ENCODE measurements around the gene GRIK2. TPM values are rescaled to one million over a fixed set of nuclear protein-coding genes. Genes with fewer than 3 reads are reported as not detected.

The GRIK2 gene
- total RNA-seq, 1 experiment from 2014 or later, result 0.61 TPM

DNA sequence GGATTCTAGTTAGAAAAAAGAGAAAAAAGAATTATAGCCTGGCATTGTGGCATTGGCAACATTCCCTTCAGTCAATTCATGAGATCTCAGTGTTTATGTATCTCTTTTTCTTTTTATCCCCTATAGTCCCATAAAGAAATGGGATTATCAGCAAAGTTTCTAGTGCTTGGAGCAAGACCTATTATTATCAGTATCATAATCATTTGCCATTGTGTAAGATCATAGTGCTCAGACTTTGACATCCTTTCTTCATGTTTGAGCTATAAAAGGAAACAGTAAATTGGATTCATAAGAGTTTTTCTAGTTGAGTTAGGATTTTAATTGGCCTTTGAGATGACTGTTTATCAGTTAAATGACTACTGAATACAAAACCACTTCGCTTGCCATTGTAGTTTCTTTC is 295.6 kb downstream of the GRIK2 start:
- BruUV-seq (replicated peaks), result no TSS peak
- no peak for DNase-seq
- no peaks in the 10 kb centered on the region for H3K27me3 ChIP-seq (ENCODE audit: insufficient read depth, low read depth)
- H3K36me3 ChIP-seq (ENCODE audit: low read depth), result no peaks in the 10 kb centered on the region
- H3K27ac ChIP-seq, result no peak overlapping the region
- no peak overlapping the region for H3K4me2 ChIP-seq
- H4K20me1 ChIP-seq (ENCODE audit: insufficient read depth), result no peaks in the 10 kb centered on the region
- no peak for TF ChIP-seq EZH2 (IDR thresholded peaks at IDR 0.05; ENCODE audit: low read depth)
- TF ChIP-seq, protein P1, sequence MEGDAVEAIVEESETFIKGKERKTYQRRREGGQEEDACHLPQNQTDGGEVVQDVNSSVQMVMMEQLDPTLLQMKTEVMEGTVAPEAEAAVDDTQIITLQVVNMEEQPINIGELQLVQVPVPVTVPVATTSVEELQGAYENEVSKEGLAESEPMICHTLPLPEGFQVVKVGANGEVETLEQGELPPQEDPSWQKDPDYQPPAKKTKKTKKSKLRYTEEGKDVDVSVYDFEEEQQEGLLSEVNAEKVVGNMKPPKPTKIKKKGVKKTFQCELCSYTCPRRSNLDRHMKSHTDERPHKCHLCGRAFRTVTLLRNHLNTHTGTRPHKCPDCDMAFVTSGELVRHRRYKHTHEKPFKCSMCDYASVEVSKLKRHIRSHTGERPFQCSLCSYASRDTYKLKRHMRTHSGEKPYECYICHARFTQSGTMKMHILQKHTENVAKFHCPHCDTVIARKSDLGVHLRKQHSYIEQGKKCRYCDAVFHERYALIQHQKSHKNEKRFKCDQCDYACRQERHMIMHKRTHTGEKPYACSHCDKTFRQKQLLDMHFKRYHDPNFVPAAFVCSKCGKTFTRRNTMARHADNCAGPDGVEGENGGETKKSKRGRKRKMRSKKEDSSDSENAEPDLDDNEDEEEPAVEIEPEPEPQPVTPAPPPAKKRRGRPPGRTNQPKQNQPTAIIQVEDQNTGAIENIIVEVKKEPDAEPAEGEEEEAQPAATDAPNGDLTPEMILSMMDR (conservative IDR thresholded peaks at IDR 0.05), result no peak
- ChIA-PET CTCF (no interaction called here), POLR2A (ENCODE audit: unreplicated experiment) (no interaction called here)
- H3K4me1 ChIP-seq (replicated peaks; ENCODE audit: insufficient read depth), result no peaks in the 10 kb centered on the region
- no peaks in the 10 kb centered on the region for H3F3A ChIP-seq (ENCODE audit: insufficient read depth, low read depth)
- H3K9me3 ChIP-seq (ENCODE audit: insufficient read depth, low read depth), result no peaks in the 10 kb centered on the region
- H3K9me2 ChIP-seq (ENCODE audit: insufficient read depth), result 0 out of 2 replicates have a peak, but pooled peaks cover 3% of the 10 kb centered on the region
- no peak overlapping the region for H3K4me3 ChIP-seq
- intact Hi-C loops (cut with micrococcal nuclease; ENCODE audit: unreplicated experiment), result no loop called here
- no peak overlapping the region for H2AFZ ChIP-seq
- no peaks in the 10 kb centered on the region for H3K79me2 ChIP-seq (ENCODE audit: low read depth)

DNA sequence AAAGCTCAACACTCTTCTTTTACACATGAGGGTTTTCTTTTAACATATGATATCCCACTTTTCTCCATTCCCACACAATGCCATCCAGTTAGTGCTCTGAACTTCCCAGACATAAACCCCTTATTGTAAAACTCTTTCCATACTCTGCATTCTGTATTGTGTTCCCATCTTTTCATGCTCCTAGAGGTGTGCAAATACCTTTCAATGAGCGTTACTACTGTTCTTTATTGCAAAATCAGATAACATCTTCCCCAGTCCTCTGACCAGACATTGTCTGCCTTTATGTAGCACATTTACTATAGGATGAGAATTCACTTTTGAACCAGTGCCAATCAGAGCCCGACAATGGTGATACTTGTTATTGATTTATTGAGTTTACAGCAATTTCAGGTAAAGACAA is 296.2 kb downstream of the GRIK2 start:
- CTCF ChIA-PET, result no interaction called here
- no peak for TF ChIP-seq EZH2 (IDR thresholded peaks at IDR 0.05; ENCODE audit: low read depth)
- TF ChIP-seq, protein P1 (conservative IDR thresholded peaks at IDR 0.05), result no peak
- intact Hi-C loops (cut with micrococcal nuclease; ENCODE audit: unreplicated experiment), result no loop called here
- Histone ChIP-seq H3K4me2 (no peak overlapping the region), H3F3A (ENCODE audit: insufficient read depth, low read depth) (no peaks in the 10 kb centered on the region), H3K9me3 (ENCODE audit: insufficient read depth, low read depth) (no peaks in the 10 kb centered on the region), H3K4me3 (no peak overlapping the region), H3K4me1 (replicated peaks; ENCODE audit: insufficient read depth) (no peaks in the 10 kb centered on the region), H3K27ac (no peak overlapping the region), H4K20me1 (ENCODE audit: insufficient read depth) (no peaks in the 10 kb centered on the region), H3K27me3 (ENCODE audit: insufficient read depth, low read depth) (no peaks in the 10 kb centered on the region), H3K79me2 (ENCODE audit: low read depth) (no peaks in the 10 kb centered on the region), H2AFZ (no peak overlapping the region), H3K9me2 (ENCODE audit: insufficient read depth) (0 out of 2 replicates have a peak, but pooled peaks cover 3% of the 10 kb centered on the region), H3K36me3 (ENCODE audit: low read depth) (no peaks in the 10 kb centered on the region)
- DNase-seq, result no peak
- POLR2A ChIA-PET (ENCODE audit: unreplicated experiment), result no interaction called here
- BruUV-seq (replicated peaks), result no TSS peak

DNA sequence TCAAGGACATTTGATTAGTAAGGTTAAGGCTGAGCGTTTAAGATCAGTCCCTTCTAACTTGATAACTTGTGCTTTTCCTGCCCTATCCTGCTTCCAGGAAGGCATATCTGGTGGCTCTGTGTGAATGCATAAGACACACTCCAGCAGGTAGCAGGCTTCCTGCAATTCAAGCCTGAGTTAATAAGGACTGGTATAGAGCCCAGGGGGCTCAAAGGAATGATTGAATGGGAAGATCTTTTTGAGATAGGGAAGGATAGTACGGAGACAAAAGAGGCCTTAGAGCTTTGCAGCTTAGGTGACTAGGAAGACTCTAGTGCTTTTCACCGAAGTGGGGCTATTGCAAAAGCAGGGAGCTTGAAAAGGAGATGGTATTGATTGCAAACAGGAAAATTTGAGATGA is 307.1 kb downstream of the GRIK2 start:
- POLR2A ChIA-PET (ENCODE audit: unreplicated experiment), result no interaction called here
- Histone ChIP-seq H3K9me3 (ENCODE audit: insufficient read depth, low read depth) (no peaks in the 10 kb centered on the region), H3K9me2 (ENCODE audit: insufficient read depth) (no peaks in the 10 kb centered on the region), H3K4me2 (no peak overlapping the region), H3K4me1 (replicated peaks; ENCODE audit: insufficient read depth) (no peaks in the 10 kb centered on the region), H3K27ac (no peak overlapping the region), H3F3A (ENCODE audit: insufficient read depth, low read depth) (no peaks in the 10 kb centered on the region), H3K4me3 (no peak overlapping the region), H3K79me2 (ENCODE audit: low read depth) (no peaks in the 10 kb centered on the region), H4K20me1 (ENCODE audit: insufficient read depth) (no peaks in the 10 kb centered on the region), H2AFZ (no peak overlapping the region), H3K36me3 (ENCODE audit: low read depth) (no peaks in the 10 kb centered on the region), H3K27me3 (ENCODE audit: insufficient read depth, low read depth) (no peaks in the 10 kb centered on the region)
- TF ChIP-seq, protein P1 (conservative IDR thresholded peaks at IDR 0.05), result no peak
- TF ChIP-seq EZH2 (IDR thresholded peaks at IDR 0.05; ENCODE audit: low read depth), result no peak
- BruUV-seq (replicated peaks), result no TSS peak
- intact Hi-C loops (cut with micrococcal nuclease; ENCODE audit: unreplicated experiment), result no loop called here
- CTCF ChIA-PET, result no interaction called here
- no peak for DNase-seq

Data from PC-9 (cell line).